HG03558 (cell line): ENCODE measurements around the gene ENPP1.

ENCODE experiments used
- ATAC-seq: cut with Tn5 transposase; IDR thresholded peaks from one replicate; pipeline ENCODE4 v1.9.1; 2021; ENCODE audit warnings: moderate number of reproducible peaks; ENCODE audit not compliant: unreplicated experiment; ENCODE audit errors: extremely low read depth

ENPP1 gene

GRCh38 chr6:131937226-131937625, 129.4 kb downstream of the ENPP1 start:
- ATAC-seq: no peak

DNA sequence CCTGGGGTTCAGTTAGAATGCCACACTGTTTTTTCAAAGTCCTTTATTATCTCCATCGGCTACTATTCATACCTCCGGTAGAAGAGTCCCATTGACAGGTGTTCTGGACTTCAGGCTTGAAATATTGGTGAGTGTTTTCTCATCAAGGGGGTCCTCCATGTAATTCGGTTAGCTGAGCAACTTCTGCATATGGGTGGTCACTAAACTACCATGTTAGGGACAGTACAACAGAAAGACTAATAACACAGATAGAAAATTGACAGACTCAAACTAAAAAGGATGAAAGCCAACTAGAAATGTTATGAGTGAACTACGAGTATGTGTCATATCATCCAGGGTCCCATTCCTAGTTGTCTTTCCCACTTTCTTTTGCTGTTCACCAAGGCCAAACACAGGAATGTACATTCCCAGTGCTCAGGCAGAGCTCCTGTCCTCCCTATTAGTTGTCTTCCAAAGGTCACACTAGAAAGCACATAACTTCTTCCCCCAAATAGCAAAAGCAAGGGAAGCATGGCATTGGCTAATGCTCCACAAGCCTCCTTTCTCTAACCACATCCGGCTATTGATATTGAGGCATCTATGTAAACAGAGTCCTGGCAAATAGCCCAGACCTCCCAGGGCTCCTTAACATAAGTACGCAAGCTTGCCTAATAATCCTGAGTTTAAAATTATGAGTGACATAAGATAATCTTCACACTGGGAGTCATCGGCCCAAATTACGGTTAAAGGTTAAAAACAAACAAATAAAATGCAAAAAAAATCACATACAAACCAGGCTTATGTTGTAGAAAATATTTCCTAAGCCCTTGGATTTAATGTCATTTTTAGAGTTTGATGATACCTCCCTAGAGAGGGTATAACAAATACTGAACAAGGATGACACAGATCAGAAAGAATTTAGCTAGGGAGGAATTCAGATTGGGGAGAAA, 130.1 kb downstream of the ENPP1 start:
- no peak for ATAC-seq
